H1 (cell line): ENCODE results near the gene NOTUM. TPM values are rescaled to one million over a fixed set of nuclear protein-coding genes. Genes with fewer than 3 reads are reported as not detected.

Experiments used
- CTCF ChIA-PET: fragments of 300-600 bp; sonication (Branson Sonifier 250); formaldehyde crosslinking; loops from one replicate; lab custom pipeline; 2021; ENCODE audit not compliant: partially characterized antibody; lab: Charles Lee
- POLR2A ChIA-PET: fragments of 300-600 bp; sonication (Branson Sonifier 250); formaldehyde crosslinking; loops from one replicate; lab custom pipeline; 2021; ENCODE audit warnings: inconsistent platforms; ENCODE audit not compliant: partially characterized antibody; lab: Charles Lee
- DNase-seq, 2 experiments: peaks; one replicate each; pipeline versions ENCODE4 v3.0.0 to v3.0.0-alpha.2; 2010 to 2022; ENCODE audit warnings: low spot score in 2 of 2, low read depth in 1 of 2, mixed read lengths in 1 of 2
- FAIRE-seq: peaks from 2 replicates; lab custom pipeline; 2011; peaks lifted over from hg19 to GRCh38; lab: Jason Lieb, UNC
- H2AFZ ChIP-seq: 2 replicates; pipeline ENCODE4 v1.8.1; 2012; ENCODE audit warnings: low read length, inconsistent platforms
- H2AK5ac ChIP-seq: 2 replicates; pipeline ENCODE4 v1.6.1; 2013; ENCODE audit warnings: low read depth, low read length
- H2BK120ac ChIP-seq: replicated peaks from 2 replicates; pipeline ENCODE3; 2013; ENCODE audit warnings: low read depth, low read length, inconsistent platforms
- H2BK12ac ChIP-seq: 2 replicates; pipeline ENCODE4 v1.6.1; 2013; ENCODE audit warnings: low read depth, low read length
- H2BK15ac ChIP-seq: 2 replicates; pipeline ENCODE4 v1.6.1; 2013; ENCODE audit warnings: low read length
- H2BK20ac ChIP-seq: 2 replicates; pipeline ENCODE4 v1.6.1; 2013; ENCODE audit warnings: low read length
- H2BK5ac ChIP-seq: 2 replicates; pipeline ENCODE4 v1.6.1; 2013; ENCODE audit warnings: low read depth, low read length
- H3K14ac ChIP-seq: 2 replicates; pipeline ENCODE4 v1.6.1; 2013; ENCODE audit warnings: inconsistent platforms; ENCODE audit not compliant: insufficient read length
- H3K18ac ChIP-seq: 2 replicates; pipeline ENCODE4 v1.6.1; 2013; ENCODE audit warnings: low read length; ENCODE audit errors: extremely low read depth
- H3K23ac ChIP-seq: 2 replicates; pipeline ENCODE4 v1.6.1; 2013; ENCODE audit warnings: inconsistent platforms; ENCODE audit not compliant: insufficient read length
- H3K23me2 ChIP-seq: 2 replicates; pipeline ENCODE4 v1.6.1; 2013; ENCODE audit warnings: low read depth, low read length
- H3K27ac ChIP-seq: 2 replicates; pipeline ENCODE4 v1.6.1; 2011; ENCODE audit warnings: low read depth, low read length, inconsistent platforms
- H3K27me3 ChIP-seq, 4 experiments: replicated peaks in 1 of 4; 1 replicate in 1 of 4; 2 replicates in 3 of 4; pipeline versions ENCODE4 v1.6.1 to v1.8.1; 2011 to 2013; ENCODE audit warnings: low read length in 3 of 4, mild to moderate bottlenecking in 3 of 4, inconsistent platforms in 2 of 4, mixed read lengths in 2 of 4, moderate library complexity in 1 of 4; ENCODE audit not compliant: control insufficient read depth in 3 of 4, insufficient read depth in 3 of 4; ENCODE audit errors: extremely low read depth in 1 of 4
- H3K36me3 ChIP-seq, 4 experiments: 2 replicates each; pipeline versions ENCODE4 v1.6.1 to v1.8.1; 2011 to 2013; ENCODE audit warnings: mild to moderate bottlenecking in 4 of 4, low read length in 3 of 4, moderate library complexity in 2 of 4, control low read depth in 1 of 4, inconsistent platforms in 1 of 4; ENCODE audit not compliant: insufficient read depth in 4 of 4, control insufficient read depth in 2 of 4
- H3K4ac ChIP-seq: replicated peaks from 2 replicates; pipeline ENCODE3; 2013; ENCODE audit warnings: low read length, low read depth, mixed read lengths, inconsistent platforms; ENCODE audit not compliant: insufficient read length
- H3K4me1 ChIP-seq, 4 experiments: replicated peaks in 1 of 4; 1 replicate in 1 of 4; 2 replicates in 3 of 4; pipeline versions ENCODE4 v1.6.1 to v1.8.1; 2011 to 2013; ENCODE audit warnings: low read length in 3 of 4, inconsistent platforms in 2 of 4, mixed read lengths in 1 of 4; ENCODE audit not compliant: insufficient read depth in 4 of 4, control insufficient read depth in 3 of 4
- H3K4me2 ChIP-seq, 2 experiments: 2 replicates each; pipeline versions ENCODE4 v1.6.1 to v1.8.1; 2011 to 2013; ENCODE audit warnings: low read depth in 2 of 2, low read length in 2 of 2, control low read depth in 1 of 2, inconsistent platforms in 1 of 2, mild to moderate bottlenecking in 1 of 2; ENCODE audit not compliant: insufficient read depth in 1 of 2
- H3K4me3 ChIP-seq, 4 experiments: fragments of 200-600, 300-600 bp in 1 of 4; sonication (generic), shearing (Covaris generic), sonication (Bioruptor Twin) in 1 of 4; 2 replicates each; pipeline versions ENCODE4 v1.5.1 to v1.8.1; 2011 to 2016; ENCODE audit warnings: low read length in 4 of 4, low read depth in 3 of 4, control low read depth in 2 of 4, inconsistent platforms in 2 of 4, mild to moderate bottlenecking in 2 of 4, mixed read lengths in 1 of 4, moderate library complexity in 1 of 4; ENCODE audit not compliant: insufficient read depth in 2 of 4; ENCODE audit errors: extremely low read depth in 1 of 4
- H3K56ac ChIP-seq: replicated peaks from 2 replicates; pipeline ENCODE3; 2013; ENCODE audit warnings: low read depth, mild to moderate bottlenecking, mixed read lengths, low read length, inconsistent platforms; ENCODE audit not compliant: insufficient read length
- H3K79me1 ChIP-seq: 2 replicates; pipeline ENCODE4 v1.6.1; 2013; ENCODE audit warnings: low read depth, low read length, control low read depth
- H3K79me2 ChIP-seq, 2 experiments: 2 replicates each; pipeline versions ENCODE4 v1.6.1 to v1.8.1; 2012 to 2013; ENCODE audit warnings: low read length in 2 of 2, mild to moderate bottlenecking in 2 of 2, inconsistent platforms in 1 of 2; ENCODE audit not compliant: insufficient read depth in 2 of 2, control insufficient read depth in 1 of 2
- H3K9ac ChIP-seq, 4 experiments: replicated peaks in 1 of 4; 1 replicate in 1 of 4; 2 replicates in 3 of 4; pipeline versions ENCODE4 v1.6.1 to v1.8.1; 2011 to 2013; ENCODE audit warnings: low read depth in 3 of 4, low read length in 3 of 4, control low read depth in 2 of 4, mild to moderate bottlenecking in 2 of 4, moderate library complexity in 2 of 4, inconsistent platforms in 1 of 4; ENCODE audit errors: extremely low read depth in 1 of 4
- H3K9me3 ChIP-seq, 2 experiments: 2 replicates each; pipeline versions ENCODE4 v1.6.1 to v1.8.1; 2012 to 2013; ENCODE audit warnings: mild to moderate bottlenecking in 2 of 2, moderate library complexity in 2 of 2, control low read depth in 1 of 2, inconsistent platforms in 1 of 2, low read depth in 1 of 2, low read length in 1 of 2, mixed read lengths in 1 of 2; ENCODE audit not compliant: insufficient read depth in 2 of 2
- H4K20me1 ChIP-seq, 2 experiments: replicated peaks in 1 of 2; 2 replicates each; pipeline versions ENCODE3 to v1.8.1; 2011 to 2013; ENCODE audit warnings: inconsistent platforms in 2 of 2, low read length in 2 of 2, mild to moderate bottlenecking in 1 of 2; ENCODE audit not compliant: insufficient read depth in 2 of 2, control insufficient read depth in 1 of 2
- H4K5ac ChIP-seq: 2 replicates; pipeline ENCODE4 v1.6.1; 2013; ENCODE audit warnings: low read length, low read depth, mixed read lengths, inconsistent platforms; ENCODE audit not compliant: insufficient read length
- H4K8ac ChIP-seq: 2 replicates; pipeline ENCODE4 v1.8.0; 2013; ENCODE audit warnings: mild to moderate bottlenecking, moderate library complexity, low read length, inconsistent platforms; ENCODE audit not compliant: insufficient read depth; ENCODE audit errors: extremely low read depth
- H4K91ac ChIP-seq: replicated peaks from 2 replicates; pipeline ENCODE3; 2013; ENCODE audit warnings: low read length, mixed read lengths, inconsistent platforms; ENCODE audit not compliant: insufficient read length
- WGBS, 2 experiments: shearing (Covaris generic) in 1 of 2; methylation state at CpG; one replicate each; pipeline versions ENCODE4 v1.1.6 to v1.1.7; 2013 to 2015; ENCODE audit warnings: low lambda C conversion rate in 2 of 2, mixed read lengths in 2 of 2, inconsistent platforms in 1 of 2, low coverage in 1 of 2, missing lambda C conversion rate in 1 of 2; ENCODE audit not compliant: insufficient replicate concordance in 2 of 2, insufficient coverage in 1 of 2, insufficient read length in 1 of 2; ENCODE audit errors: extremely low coverage in 1 of 2, missing lambda C conversion rate in 1 of 2; 5-methylcytosine and 5-hydroxymethylcytosine counted together
- polyA plus RNA-seq, 7 experiments: library from polyadenylated mRNA; depleted of rRNA in 3 of 7; stranded (reverse) in 5 of 7; unstranded in 2 of 7; fragments of >200 nt in 5 of 7; fragments of 200-250 nt in 2 of 7; gene quantifications; 1 replicate in 5 of 7; 2 replicates in 1 of 7; 4 replicates in 1 of 7; pipeline versions ENCODE4 v1.2.1 to v1.2.3, GENCODE V29; 2011 to 2013; ENCODE audit warnings: missing spikeins in 2 of 7, mixed read lengths in 2 of 7
- total RNA-seq: library from RNA; stranded (reverse); fragmentation: NEBNext Ultra II Directional; extraction: Animal tissue kit (Norgen Biotek cat#: 25700); gene quantifications from 2 replicates; pipeline ENCODE4 v1.2.1, GENCODE V29; 2021
- TF ChIP-seq, protein P1 (sequence below), 3 experiments: IDR thresholded peaks; 1 replicate in 2 of 3; 2 replicates in 1 of 3; pipeline versions ENCODE4 v1.5.1 to v1.6.1; 2011; ENCODE audit warnings: low read length in 3 of 3, mild to moderate bottlenecking in 3 of 3, inconsistent platforms in 2 of 3, low read depth in 1 of 3, moderate library complexity in 1 of 3; ENCODE audit not compliant: insufficient read depth in 1 of 3; ENCODE audit errors: control extremely low read depth in 1 of 3

The NOTUM gene
- total and polyA plus RNA-seq, 2 of the 8 experiments (the other 6 are each of a cell fraction or from before 2014, with no cell fraction given): 0.45 to 0.76 TPM

GRCh38 chr17:81907219-81908145 is 53.5 kb downstream of the NOTUM start:
- Histone ChIP-seq H2AFZ (no peak overlapping the region), H2BK12ac (no peak overlapping the region), H3K23me2 (peaks cover 7% of the 10 kb centered on the region; the same call in 1 of the 2 replicates), H3K4me1 (peaks cover 0 to 10% (median 6%) of the 10 kb centered on the region in 4 experiments; a peak in 3 of 7 replicates), H3K4me3 (no peak overlapping the region), H3K36me3 (no peaks in the 10 kb centered on the region; a peak in 3 of 8 replicates), H3K27ac (no peak overlapping the region), H3K18ac (no peak overlapping the region), H3K4ac (no peak overlapping the region), H4K5ac (no peak overlapping the region), H4K8ac (peak overlapping the region; percentile 63), H3K27me3 (peaks cover 0 to 11% (median 5%) of the 10 kb centered on the region in 4 experiments; a peak in 4 of 7 replicates), H3K79me2 (no peaks in the 10 kb centered on the region), H2BK120ac (no peak overlapping the region), H2BK20ac (no peak overlapping the region), H4K91ac (no peak overlapping the region), H3K56ac (no peak overlapping the region), H2AK5ac (no peak overlapping the region), H2BK5ac (no peak overlapping the region), H3K9me3 (no peaks in the 10 kb centered on the region), H3K79me1 (peaks cover 2% of the 10 kb centered on the region; the same call in 1 of the 2 replicates), H3K14ac (no peak overlapping the region), H3K23ac (no peak overlapping the region), H3K4me2 (no peak overlapping the region), H2BK15ac (no peak overlapping the region), H3K9ac (no peak overlapping the region), H4K20me1 (peaks cover 3 to 22% of the 10 kb centered on the region in 2 experiments)
- 91% methylated on average over 22 of the region's 26 CpGs; no CpG with 5 or more reads in 1 of the 2 experiments for WGBS, 2 experiments
- POLR2A ChIA-PET: interaction anchor here (1.4 to 1.7 kb wide), 3 partner anchors 14 to 19 kb away, joined by 4 to 5 read pairs (median 5); no protein-coding TSS in a partner anchor
- FAIRE-seq (no peak), DNase-seq (no peak)
- CTCF ChIA-PET: interaction anchor here (1.0 to 1.7 kb wide), 5 partner anchors 16 to 114 kb away, joined by 4 to 7 read pairs (median 4); no protein-coding TSS in a partner anchor
- TF ChIP-seq, protein P1, sequence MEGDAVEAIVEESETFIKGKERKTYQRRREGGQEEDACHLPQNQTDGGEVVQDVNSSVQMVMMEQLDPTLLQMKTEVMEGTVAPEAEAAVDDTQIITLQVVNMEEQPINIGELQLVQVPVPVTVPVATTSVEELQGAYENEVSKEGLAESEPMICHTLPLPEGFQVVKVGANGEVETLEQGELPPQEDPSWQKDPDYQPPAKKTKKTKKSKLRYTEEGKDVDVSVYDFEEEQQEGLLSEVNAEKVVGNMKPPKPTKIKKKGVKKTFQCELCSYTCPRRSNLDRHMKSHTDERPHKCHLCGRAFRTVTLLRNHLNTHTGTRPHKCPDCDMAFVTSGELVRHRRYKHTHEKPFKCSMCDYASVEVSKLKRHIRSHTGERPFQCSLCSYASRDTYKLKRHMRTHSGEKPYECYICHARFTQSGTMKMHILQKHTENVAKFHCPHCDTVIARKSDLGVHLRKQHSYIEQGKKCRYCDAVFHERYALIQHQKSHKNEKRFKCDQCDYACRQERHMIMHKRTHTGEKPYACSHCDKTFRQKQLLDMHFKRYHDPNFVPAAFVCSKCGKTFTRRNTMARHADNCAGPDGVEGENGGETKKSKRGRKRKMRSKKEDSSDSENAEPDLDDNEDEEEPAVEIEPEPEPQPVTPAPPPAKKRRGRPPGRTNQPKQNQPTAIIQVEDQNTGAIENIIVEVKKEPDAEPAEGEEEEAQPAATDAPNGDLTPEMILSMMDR (IDR thresholded peaks at IDR 0.05; ENCODE audit: control extremely low read depth in 1 of 3, insufficient read depth in 1 of 3, low read depth in 1 of 3, low read length in 3 of 3): peak in 1 of 3 experiments; percentile 24; a peak in 1 of 4 replicates
